ENCODE results near the gene RHBDL3.

DNA sequence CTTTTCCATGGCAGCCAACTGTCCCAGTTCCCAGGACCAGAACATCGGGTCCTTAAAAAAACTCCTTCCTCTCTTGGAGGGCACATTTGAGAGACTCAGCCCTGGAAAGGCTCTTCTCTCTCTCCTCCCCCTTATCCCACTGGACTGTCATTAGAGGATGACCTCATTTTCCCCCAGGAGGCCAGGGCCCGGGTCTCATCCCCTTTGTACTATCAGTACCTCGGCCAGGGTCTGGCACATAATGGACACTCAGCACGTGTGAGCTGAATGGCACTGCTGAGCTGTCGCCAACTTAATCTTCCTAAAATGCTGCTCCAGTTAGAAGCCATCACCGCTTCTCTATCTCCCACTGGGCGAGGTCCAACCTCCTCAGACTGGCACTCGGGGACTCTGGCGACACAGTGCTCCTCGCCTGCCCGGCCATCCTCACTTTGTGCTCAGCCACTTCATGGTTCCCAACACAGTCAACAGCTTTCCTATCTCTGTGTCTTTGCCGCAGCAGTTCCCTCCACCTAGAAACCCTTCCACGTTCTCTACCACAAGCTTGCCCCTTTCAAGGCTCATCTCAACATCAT lies 3.6 kb upstream of the RHBDL3 start:
- TF ChIP-seq EZH2 (optimal IDR thresholded peaks at IDR 0.05; ENCODE audit: low read depth, low read length) (no peak), CTCF (IDR thresholded peaks at IDR 0.05; ENCODE audit: low read length) (no peak)
